ENCODE measurements around the gene HMX3. TPM values are rescaled to one million over a fixed set of nuclear protein-coding genes. Genes with fewer than 3 reads are reported as not detected.

HMX3 gene
- polyA plus RNA-seq, 12 donors, result not detected

GRCh38 chr10:123134343-123134914, 1.3 kb upstream of the HMX3 start:
- DNase-seq, result no peak

- DNase-seq, result no peak
Observed at GRCh38 chr10:123134915-123135414, 805 bp upstream of the HMX3 start.

GRCh38 chr10:123136221-123136805, 543 bp downstream of the HMX3 start:
- DNase-seq, result no peak

- no peak for DNase-seq
Observed at GRCh38 chr10:123136806-123137642, 1.3 kb downstream of the HMX3 start.

- DNase-seq, result no peak
Observed at GRCh38 chr10:123139165-123139520, 3.4 kb downstream of the HMX3 start.

- DNase-seq, result no peak
Observed at GRCh38 chr10:123139521-123140163, 3.9 kb downstream of the HMX3 start.

- DNase-seq, result no peak
Observed at GRCh38 chr10:123140164-123140982, 4.6 kb downstream of the HMX3 start.

- DNase-seq, result no peak
Observed at GRCh38 chr10:123140983-123141390, 5.2 kb downstream of the HMX3 start.

GRCh38 chr10:123141791-123142700, 6.3 kb downstream of the HMX3 start:
- DNase-seq, result no peak

GRCh38 chr10:123142701-123143161, 7.0 kb downstream of the HMX3 start:
- no peak for DNase-seq

- DNase-seq, result no peak
Observed at GRCh38 chr10:123143162-123143824, 7.5 kb downstream of the HMX3 start.

- no peak for DNase-seq
Observed at GRCh38 chr10:123143825-123144168, 8.0 kb downstream of the HMX3 start.

- no peak for DNase-seq
Observed at GRCh38 chr10:123144697-123145541, 9.1 kb downstream of the HMX3 start.

- no peak for DNase-seq
Observed at GRCh38 chr10:123145542-123146012, 9.8 kb downstream of the HMX3 start.

- DNase-seq, result no peak
Observed at GRCh38 chr10:123146013-123146893, 10.5 kb downstream of the HMX3 start.

- DNase-seq, result no peak
Observed at GRCh38 chr10:123146894-123147634, 11.3 kb downstream of the HMX3 start.

Data from muscle of arm (tissue), 12 donors.